SK-N-SH treated with all-trans-retinoic acid at 6 μM for 48 hours (cell line): ENCODE results near the gene KCNIP4.

Experiments used
- ARNTL ChIP-seq: fragments of 450-650 bp; formaldehyde crosslinking; IDR thresholded peaks from 2 replicates; pipeline ENCODE4 v1.5.0; 2020; ENCODE audit warnings: low read depth, mild to moderate bottlenecking, moderate library complexity, borderline replicate concordance
- CREB5 ChIP-seq: fragments of 250-450 bp; sonication (Bioruptor Pico); IDR thresholded peaks from 2 replicates; pipeline ENCODE4 v1.5.1; 2020; ENCODE audit warnings: low read depth, mild to moderate bottlenecking, moderate library complexity
- CSRNP3 ChIP-seq: fragments of 250-450 bp; sonication (Bioruptor Pico); IDR thresholded peaks from 2 replicates; pipeline ENCODE4 v1.5.1; 2021; ENCODE audit warnings: mild to moderate bottlenecking, moderate library complexity
- ESRRG ChIP-seq: fragments of 250-450 bp; sonication (Bioruptor Pico); IDR thresholded peaks from 2 replicates; pipeline ENCODE4 v1.6.1; 2021; ENCODE audit warnings: mild to moderate bottlenecking
- ISL1 ChIP-seq: fragments of 250-450 bp; sonication (Bioruptor Pico); IDR thresholded peaks from 2 replicates; pipeline ENCODE4 v2.1.2; 2022; ENCODE audit warnings: mild to moderate bottlenecking, moderate library complexity
- OSR1 ChIP-seq: fragments of 250-450 bp; sonication (Bioruptor Pico); IDR thresholded peaks from 2 replicates; pipeline ENCODE4 v1.8.0; 2022; ENCODE audit warnings: moderate library complexity, mild to moderate bottlenecking, inconsistent platforms
- PATZ1 ChIP-seq: fragments of 250-450 bp; sonication (Bioruptor Pico); IDR thresholded peaks from 2 replicates; pipeline ENCODE4 v1.8.0; 2020; ENCODE audit warnings: mild to moderate bottlenecking, moderate library complexity, borderline replicate concordance
- RARB ChIP-seq: fragments of 250-450 bp; sonication (Bioruptor Pico); IDR thresholded peaks from 2 replicates; pipeline ENCODE4 v1.8.0; 2021; ENCODE audit warnings: mild to moderate bottlenecking, moderate library complexity
- ZC3H10 ChIP-seq: fragments of 250-450 bp; sonication (Bioruptor Pico); IDR thresholded peaks from 2 replicates; pipeline ENCODE4 v1.5.1; 2021; ENCODE audit warnings: mild to moderate bottlenecking, moderate library complexity
- ZNF565 ChIP-seq: fragments of 450-650 bp; formaldehyde crosslinking; conservative IDR thresholded peaks from 2 replicates; pipeline ENCODE4 v1.5.0; 2020; ENCODE audit warnings: low read depth, mild to moderate bottlenecking, moderate library complexity

- no peak for TF ChIP-seq CREB5 (CRISPR knock-in tag)
- TF ChIP-seq ESRRG = no peak
- TF ChIP-seq ZC3H10 = no peak
- no peak for TF ChIP-seq RARB (CRISPR knock-in tag)
- TF ChIP-seq OSR1 (CRISPR knock-in tag) = no peak
- TF ChIP-seq ISL1 = no peak
- no peak for TF ChIP-seq ZNF565 (CRISPR knock-in tag)
- no peak for TF ChIP-seq ARNTL (CRISPR knock-in tag)
- no peak for TF ChIP-seq PATZ1 (CRISPR knock-in tag)
- no peak for TF ChIP-seq CSRNP3 (CRISPR knock-in tag)
These were observed 441.1 kb downstream of the KCNIP4 start for GRCh38 chr4:21507439-21507838.
